Measurements from ENCODE around the gene RNU1-4.
"Not testable (repeated sequence)": the region's sequence is repeated elsewhere in the genome, so short reads cannot be mapped to it uniquely, and the experiment has no call there.

RNU1-4 gene

DNA sequence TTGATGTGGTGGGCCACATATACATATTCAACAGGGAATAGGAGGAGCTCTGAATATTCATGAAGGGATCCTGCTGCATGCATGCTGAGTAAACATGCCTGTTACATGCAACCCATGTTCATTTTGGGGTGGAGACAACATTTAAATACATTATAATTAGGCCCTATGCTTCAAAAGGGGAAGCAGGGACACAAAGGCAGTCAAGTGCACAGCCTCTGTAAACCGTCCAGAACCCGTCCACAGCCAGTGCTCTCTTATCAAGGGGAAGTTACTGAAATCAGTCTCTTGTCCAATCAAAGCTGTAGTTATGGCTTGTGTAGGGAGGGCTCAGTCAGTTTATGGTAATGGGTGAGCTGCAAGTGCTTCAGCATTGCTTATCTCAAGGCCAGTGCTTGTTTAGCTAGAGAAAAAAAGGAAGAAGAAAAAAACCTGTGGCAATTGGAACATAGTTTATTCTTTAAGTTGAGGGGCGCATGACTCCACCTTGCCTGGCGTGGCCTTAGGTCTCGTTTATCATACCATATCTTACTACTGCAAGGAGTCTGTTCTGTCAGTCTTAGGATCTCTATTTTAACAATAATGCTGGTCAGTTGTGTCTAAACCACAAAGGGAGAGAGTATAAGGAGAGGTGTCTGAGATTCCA, 7.9 kb upstream of the RNU1-4 start:
- DNase-seq: not testable (repeated sequence)

DNA sequence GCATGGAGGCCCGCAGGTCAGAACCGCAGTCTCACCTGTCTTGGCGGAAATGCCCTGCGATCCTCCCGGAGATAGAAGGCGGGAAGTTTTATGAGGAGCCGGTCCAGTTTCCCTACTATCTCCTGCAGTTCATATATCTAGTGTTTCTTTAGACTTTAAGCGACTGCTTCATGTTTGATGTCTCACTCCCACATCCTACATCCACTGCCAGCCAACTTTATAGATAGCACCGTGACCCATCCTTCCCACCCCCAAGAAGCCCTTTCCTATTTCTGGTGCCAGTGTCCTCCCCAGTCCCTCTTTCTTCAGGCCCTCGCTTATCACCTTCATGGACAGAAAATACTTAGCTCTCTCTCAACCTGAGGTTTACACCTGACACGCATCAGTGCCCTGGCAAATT, 914 bp downstream of the RNU1-4 start:
- not testable (repeated sequence) for DNase-seq

DNA sequence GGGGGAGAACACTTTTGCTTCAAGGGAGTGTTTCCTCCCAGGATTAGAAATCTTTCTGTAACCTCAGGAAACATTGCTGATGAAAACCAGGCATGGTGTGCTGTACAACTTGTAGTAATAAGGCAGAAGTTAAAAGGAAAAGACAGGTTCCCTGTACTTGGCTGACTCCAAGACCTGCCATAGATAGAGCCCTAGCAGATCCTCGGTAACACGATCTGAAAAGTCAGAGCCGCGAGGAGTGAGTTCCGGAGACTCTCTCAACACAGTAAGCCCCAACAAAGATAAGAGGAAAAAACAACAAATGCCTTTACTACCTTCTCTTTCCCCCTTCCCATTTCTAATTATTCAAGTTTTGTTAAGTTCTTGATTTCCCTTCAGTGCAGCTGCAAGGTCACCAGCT, 7.3 kb downstream of the RNU1-4 start:
- not testable (repeated sequence) for DNase-seq

DNA sequence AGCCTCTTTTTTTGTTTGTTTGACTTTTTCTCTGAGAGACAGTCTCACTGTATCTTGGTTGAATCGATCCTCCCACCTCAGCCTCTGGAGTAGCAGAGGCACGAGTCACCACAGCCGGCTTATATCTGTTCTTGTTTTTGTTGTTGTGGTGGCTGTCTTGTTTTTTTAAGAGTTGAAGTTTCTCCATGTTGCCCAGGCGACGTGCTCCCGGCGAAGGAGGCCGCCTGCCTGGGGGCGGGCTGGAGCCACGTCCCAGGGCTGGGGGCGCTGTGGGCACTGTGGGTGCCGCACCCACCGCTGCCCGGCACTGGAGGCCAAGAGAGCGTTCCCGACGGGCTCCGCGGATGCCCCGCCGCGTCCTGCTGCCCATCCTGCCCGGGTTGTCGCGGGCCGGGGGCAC, 8.4 kb downstream of the RNU1-4 start:
- DNase-seq: not testable (repeated sequence)

DNA sequence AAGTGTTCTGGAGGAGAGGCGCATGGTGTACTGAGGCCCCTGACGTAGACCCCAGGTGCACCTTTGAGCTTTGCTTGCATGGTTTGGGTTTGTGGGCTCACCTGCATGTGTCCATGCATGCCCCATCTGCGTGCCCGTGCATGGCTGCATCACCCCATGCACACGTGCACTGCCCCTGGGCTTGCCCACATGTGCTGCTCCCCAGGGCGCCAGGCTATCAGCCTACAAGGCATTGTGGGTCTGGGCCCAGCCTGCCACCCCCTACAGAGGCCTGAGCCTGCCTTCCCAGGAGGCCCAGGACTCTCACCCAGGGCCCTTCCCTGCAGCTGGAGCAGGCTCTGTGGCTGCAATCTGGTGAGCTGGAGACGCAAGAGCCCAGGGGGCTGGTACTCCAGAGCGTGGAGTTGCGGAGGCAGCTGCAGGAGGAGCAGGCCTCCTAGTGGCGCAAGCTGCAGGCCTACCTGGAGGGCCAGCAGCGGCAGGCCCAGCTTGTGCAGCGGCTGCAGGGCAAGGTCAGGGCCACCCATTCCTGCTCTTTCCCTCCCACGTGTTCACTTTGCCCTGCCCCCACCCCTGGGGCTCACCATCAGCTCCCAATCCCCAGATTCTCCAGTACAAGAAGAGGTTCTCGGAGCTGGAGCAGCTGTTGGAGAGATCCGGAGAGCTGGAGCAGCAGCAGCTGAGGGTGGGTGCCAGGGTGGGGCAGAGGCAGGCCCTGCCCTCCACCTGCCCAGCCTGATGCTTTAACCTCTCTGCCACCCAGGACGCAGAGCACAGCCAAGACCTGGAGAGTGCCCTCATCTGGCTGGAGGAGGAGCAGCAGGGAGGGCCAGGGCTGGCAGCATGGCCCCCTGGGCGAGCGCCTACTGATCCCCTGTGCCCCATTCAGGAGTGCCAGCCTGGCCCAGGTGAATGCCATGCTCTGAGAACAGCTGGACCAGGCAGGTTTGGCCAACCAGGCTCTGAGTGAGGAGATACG, 9.9 kb downstream of the RNU1-4 start:
- DNase-seq: not testable (repeated sequence)

DNA sequence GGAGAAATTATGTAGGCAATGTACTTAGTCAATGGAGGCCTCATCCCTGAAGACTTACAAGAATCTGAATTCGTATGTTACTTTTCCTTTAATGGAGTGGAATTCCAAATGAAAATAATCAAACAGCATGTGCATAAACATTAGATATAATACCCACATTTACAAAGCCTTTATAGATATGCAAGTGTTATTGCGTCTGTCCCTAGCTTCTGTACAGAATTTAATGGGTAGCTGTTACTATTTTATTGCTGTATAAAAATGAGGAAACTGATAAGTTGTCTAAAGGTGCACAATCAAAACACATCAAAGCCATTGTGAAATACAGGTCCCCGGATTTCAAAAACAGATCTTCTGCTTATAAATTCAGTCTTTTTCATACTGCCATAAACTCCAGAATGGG, 12.5 kb downstream of the RNU1-4 start:
- DNase-seq: not testable (repeated sequence)

DNA sequence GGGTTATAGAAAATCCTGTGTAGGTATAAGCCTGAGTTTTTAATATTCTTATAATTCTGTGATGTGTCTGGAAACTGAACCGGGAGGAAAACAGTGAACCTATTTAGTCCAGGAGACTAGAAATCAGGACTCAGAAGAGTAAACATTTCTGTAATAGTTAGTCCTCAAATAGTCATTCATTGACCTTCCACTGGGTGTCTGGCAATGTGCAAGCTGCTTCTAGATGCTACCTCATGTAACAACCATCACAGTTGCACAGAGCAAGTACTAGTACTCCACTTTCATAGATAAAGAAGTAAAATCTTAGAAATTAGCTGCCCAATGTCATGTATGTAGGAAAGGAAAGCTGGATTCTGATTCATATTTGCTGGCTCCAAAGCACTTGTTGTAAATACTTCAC, 15.1 kb downstream of the RNU1-4 start:
- not testable (repeated sequence) for DNase-seq

DNA sequence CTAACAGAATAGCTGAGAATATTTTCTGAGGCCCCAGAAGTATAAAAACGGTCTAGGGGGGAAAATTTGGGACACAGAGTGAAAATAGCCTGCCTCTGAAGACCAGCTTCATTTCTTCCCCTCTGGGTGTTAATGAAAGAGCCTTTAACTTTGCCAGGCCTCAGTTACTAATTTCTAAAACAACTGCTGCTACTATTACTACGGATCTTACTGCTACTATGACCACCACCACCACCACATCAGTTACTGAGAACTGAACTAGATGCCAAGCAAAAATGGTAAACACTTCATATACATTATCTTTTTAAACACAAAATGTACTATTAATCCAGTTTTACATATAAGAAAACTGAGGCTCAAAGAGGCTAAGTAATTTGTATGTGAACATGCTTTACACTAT, 15.6 kb downstream of the RNU1-4 start:
- not testable (repeated sequence) for DNase-seq

DNA sequence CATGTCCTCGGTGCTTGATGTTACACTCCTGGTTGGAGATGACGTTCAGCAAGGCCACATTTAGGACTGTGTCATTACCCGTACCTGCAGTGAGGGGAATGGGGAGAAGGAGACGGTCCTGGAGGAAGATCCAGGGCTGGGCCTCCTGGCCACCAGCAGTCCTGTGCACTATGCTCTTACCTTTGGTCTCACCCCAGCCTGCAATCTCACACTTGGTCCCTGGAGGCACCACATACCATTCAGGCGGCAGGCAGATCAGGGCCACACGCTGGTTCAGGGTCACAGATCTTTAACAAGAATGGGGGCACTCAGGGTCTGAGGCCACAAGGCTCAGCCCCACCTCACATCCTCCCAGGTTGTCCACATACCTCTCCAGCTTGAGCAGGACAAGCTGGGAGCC, 17.3 kb downstream of the RNU1-4 start:
- DNase-seq: not testable (repeated sequence)

DNA sequence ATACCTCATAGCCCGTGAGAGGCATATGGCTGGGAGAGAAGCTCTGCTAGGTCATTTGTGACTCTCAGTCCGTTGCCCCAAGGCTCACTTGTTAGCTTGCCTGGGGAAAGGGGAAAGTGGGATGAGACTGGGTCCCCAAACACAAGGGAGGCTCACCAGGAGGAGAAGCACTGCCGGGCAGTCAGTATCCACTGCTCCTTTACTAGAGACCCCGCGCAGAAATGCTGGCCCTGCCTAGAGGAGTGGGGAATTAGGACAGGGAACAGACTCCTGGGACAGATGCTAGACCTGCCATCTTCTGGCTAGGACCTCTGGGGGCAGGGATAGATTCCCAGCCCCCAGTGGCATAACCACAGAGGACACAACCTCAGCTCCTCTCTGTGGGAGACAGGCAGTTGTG, 17.7 kb downstream of the RNU1-4 start:
- not testable (repeated sequence) for DNase-seq

DNA sequence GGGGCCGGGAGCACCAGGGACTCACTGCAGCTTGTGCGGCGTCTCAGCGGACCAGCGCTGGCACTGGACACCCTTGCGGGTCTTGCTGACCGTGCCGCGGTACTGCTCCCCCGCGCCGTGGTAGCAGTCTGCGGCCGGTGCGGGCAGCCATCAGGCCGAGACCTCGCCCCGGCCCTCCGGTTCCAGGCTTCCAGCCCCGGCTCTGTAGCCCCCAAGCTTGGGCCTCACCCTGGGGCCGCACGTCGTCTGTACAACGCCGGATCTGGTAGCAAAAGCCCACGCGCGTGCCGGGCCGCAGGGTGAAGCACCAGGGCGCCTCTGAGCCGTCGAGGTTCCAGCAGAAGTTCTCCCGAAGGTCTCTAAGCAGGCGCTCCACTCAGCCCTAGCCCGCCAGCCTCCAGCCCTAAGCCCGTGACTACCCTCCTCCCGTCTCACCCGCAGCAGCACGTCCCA, 18.8 kb downstream of the RNU1-4 start:
- DNase-seq: not testable (repeated sequence)

DNA sequence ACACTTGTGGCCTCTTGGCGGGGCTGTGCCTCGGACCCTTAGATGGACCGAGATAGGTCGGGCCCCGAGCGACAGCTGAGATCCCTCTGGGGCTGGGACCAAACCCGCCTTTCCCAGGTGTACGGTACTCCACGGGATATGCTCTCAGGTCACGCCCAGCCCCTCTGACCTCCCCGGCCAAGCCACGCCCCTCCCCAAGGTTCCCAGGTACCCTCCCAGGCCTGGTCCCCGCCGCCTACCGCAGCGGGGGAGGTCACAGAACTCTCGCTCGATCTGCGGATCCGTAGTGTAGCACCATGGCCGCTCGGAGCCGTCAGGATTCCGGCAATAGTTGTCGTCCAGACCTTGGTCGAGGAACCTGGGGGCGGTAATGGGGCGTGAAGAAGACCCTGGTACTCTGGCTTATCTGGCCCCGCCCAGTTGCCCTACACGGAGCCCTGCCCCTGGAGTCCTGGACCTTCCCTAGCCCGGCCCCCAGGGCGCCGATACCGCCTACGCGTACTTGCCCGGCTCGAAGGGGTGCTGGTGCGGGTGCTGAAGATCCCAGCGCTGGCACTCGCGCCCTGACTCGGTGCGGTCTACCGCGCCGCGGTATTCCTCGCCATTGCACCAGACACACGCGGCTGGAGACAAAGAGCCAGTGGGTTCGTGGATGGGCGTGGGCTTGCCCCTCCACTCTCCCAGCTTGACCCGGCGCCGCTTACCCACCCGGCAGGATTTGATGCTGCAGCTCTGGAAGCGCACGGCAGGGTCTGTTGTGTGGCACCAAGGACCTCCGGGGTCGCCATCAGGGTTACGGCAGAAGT, 19.5 kb downstream of the RNU1-4 start:
- not testable (repeated sequence) for DNase-seq

DNA sequence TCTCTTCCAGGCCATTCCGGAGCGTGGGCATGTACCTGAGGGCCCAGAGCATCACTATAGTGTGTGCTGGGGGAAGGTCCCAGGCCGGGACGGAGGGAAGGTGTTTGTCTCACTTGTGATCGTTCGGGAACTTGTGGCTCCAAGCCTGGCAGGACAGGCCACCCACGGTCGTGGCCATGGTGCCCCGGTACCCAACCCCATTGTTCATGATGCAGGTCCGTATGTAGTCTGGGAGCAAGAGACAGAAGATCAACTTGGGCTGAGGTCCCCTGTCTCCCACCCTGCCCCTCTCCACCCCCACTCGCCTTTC, 20.1 kb downstream of the RNU1-4 start:
- not testable (repeated sequence) for DNase-seq

DNA sequence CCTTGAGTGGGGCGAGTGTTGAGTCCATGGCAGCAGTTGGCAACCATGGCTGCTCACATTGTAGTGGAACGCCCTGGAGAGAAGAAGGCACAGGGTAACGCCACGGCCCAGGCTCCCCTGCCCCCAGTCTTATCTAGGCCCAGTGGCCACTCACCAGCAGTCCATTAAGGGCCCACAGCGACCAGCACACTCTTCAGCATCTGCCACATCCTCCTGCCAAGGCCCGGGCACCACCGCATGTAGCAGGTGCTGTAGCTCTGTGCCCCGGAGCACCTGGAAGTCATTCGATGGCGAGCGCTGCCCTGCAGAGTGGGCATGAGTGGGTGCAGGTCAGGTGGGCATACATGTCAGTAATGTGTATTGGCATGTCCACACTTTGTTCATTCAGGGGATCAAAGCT, 20.5 kb downstream of the RNU1-4 start:
- not testable (repeated sequence) for DNase-seq

DNA sequence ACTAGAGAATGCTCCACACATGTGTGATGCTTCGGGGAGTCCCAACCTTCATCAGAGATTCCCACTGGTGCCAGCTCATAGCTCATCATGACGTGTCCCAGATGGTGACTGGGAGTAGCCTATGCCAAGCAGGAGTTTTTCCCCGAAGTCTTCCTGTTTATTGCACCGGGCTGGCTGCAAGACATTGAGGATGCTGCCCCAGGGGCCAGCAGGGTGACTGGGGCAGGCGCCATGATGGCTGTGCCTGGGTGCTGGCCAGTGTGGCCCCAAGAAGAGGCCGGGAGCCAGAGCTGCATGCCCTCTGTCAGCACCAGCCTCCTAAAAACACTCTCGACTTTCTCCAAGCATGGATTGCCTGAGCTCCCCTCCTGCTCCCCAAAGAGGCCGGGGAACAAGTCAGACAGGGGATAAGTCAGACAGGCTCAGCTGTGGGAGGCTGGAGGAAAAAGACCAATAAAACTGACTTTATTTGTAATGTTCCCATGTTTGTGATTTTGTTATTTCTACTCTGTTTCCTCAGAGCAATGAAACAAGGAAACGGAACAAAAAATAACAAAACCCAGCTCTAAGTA, 24.0 kb downstream of the RNU1-4 start:
- DNase-seq: not testable (repeated sequence)

DNA sequence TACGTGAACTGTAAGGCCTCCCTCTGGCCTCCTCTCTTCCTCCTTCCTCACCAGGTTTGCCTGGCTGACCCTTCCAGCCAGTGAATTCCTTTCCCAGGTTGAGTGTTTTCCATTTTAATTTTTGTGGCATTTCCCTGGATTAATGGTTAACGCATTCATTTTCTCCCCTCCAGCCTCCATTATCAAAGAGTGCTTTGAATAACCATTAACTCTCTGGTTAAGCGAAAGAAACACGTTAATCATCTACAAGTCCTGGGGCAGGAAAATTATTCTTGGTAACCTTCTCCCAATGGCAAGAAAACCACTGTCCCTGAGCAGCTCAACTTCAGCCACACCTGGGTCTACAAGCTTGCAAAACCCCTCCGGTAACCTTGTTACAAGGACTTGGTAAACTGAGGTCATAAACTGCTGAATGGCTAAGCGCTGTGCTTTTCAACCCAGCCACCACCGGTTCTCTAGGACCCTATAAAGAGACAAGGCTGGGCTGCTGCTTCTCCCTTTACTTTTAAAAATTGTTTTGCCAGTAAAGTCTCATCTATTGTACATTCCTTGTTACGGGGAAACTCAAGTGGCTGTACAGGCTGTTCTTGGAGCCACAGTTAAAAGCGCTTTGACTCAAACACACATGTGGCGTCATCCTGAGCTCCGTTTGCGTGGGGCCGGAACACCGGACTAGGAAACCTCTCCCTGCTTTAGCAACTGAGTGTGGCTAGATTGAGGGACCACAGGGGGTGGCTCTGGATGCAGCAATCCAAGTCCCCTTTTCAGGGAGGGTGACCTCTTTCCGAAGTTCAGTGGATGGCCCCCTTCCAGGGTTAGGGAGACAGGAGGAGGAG, 24.7 kb downstream of the RNU1-4 start:
- DNase-seq: not testable (repeated sequence)

DNA sequence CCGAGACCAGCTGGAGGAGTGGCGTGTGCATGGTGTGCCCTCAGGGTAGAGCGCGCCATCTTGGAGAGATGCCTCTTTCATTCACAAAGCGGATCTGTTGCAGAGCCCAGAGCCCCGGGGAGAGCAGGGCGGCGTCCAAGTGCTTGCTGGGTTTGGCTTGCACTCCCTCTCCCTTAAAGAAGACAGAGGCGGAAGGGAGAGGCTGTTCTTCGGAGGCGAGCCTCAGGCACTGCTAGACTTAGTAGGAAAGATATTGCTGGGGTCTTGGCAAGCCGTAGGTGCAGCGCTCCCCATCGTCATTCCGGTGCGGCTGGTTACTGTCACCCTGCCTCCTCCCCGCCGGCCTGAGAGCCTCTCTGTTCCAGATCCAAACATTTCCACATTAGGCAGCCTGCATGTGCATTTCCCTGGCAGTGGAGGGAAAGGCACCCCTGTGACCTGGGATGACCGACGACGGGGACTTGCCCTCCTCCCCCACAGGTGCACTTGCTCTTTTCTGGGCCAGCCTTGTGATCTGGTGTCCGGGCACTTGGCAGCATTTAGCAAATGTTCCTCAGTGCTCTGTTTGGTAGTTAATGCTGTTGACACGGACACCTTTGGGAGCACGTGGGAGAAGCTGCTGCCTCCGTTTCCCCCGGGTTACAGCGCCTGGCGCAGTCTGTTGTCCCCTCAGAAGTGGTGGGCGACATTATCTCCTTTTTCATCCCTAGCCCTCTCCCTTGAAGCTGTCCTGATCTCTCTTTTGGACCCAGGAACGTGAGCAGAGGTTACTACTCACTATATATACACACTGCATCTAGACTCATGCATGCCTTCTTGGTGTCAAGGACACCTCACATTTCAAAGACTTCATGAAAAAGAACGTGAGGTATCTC, 25.7 kb downstream of the RNU1-4 start:
- not testable (repeated sequence) for DNase-seq

DNA sequence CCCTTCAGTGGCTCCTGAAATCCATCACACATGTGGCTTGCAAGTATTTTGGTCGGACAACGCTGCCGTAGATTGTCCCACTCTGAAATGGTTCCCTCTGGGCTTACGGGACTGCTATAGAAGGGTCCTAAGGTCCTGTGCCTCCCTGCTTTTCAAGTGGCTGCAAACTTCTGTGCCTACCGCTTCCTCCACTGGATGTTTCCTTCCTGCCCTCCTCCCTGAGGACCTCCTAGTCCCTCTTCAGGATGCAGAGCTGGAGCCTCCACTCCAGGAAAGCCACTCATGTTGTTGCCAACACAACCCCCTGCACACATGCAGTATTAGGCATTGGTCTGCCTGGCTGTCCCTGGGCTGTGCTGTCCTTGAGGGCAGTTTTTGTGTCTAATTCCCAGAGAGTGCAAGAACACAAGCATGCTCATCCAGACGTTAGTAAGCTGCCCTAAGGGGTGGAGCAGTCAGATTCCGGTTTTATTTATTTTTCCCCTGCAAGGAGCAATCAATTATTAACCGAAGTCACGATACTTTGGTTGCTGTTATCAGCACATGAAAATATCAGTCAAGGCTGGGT, 26.5 kb downstream of the RNU1-4 start:
- DNase-seq: not testable (repeated sequence)

DNA sequence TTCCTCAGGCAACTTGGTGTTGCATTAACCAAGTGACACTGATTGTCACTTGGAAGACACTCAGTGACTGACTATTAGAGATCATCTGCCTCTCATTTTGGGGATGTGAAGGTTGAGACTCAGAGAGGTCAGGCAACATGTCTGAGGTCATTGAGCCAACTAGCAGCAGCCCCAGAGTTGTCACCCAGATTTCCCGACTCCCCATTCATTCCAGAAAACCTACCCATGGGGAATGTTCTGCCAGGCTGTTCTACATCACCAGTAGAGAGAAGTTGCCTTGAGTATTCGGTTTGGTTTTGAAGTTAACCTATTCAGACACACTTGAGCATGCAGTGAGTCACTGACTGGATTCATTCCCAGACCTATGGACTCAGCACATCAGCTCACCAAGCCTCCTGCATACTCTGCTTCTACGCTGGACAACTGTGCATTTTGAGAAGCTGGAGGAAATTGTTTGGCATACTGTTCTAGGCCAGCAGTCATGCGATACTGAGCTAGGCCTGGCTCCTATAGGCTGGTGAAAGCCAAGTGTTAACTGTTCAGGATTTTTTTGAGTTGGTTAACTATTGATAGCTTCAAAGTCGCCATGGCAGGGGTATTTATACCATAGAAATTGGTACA, 29.9 kb downstream of the RNU1-4 start:
- DNase-seq: not testable (repeated sequence)

DNA sequence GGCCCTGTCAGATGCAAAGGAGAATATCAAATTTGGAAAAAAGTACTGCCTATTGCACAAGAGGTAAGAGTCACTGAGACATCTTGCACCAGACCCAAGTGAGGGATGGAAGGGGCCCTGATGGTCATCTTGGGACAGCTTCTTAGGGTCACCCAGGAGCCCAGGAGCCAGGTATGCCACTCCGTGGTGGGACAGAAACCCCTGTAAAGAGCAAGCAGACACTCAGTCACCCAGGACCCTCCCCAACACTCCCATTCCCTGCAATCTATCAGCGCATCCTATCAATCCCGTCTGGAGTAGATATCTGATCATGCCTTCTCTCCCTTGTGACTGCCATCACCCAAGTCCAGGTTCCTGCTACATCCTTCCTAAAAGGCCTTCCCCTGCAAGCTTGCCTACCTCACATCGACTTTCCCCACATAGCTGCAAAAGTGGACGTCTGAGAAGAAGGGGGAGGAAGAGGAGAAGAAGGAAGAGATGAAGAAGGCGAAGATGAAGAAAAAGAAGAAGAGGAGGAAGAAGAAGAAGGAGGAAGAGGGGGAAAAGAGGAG, 30.7 kb downstream of the RNU1-4 start:
- DNase-seq: not testable (repeated sequence)

All from activated T-cell treated with anti-CD3 and anti-CD28 coated beads for 4 hours (primary cell).